Thyroid gland (tissue), 4 donors: Measurements from ENCODE around the gene RARB.

Source experiments
- POLR2A ChIP-seq, 2 donors: fragments of 450-650 bp; IDR thresholded peaks; one replicate each; pipeline ENCODE4 v1.6.1; 2017; ENCODE audit warnings: antibody characterized with exemption in 2 of 2, mild to moderate bottlenecking in 2 of 2, moderate library complexity in 1 of 2
- TF ChIP-seq, protein P1 (sequence below), 6 experiments: fragments of 200-600 bp in 3 of 6; fragments of 450-650 bp in 3 of 6; sonication (generic) in 3 of 6; IDR thresholded peaks; one replicate each; pipeline ENCODE4 v1.5.1; 2016 to 2019; ENCODE audit warnings: antibody characterized with exemption in 6 of 6, mild to moderate bottlenecking in 2 of 6, inconsistent platforms in 1 of 6, moderate library complexity in 1 of 6

DNA sequence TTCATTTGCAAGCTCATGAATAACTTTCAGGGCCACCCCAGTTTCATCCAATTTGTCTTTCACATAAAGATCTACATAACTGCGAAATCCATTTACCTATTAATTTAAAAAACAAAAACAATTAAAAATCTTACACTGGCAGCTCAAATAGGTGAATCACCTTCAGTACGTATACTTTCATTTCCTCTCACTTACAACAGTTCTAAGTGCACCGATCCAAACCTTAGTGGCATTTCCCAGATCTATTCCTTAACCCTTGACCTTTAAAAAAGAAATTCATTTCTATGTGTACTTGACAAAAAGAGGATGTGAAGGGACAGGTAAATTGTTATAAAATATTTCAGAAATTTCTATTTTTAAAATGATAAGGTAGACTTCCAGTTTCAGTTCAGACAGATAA lies 205.9 kb downstream of the RARB start:
- TF ChIP-seq, protein P1, sequence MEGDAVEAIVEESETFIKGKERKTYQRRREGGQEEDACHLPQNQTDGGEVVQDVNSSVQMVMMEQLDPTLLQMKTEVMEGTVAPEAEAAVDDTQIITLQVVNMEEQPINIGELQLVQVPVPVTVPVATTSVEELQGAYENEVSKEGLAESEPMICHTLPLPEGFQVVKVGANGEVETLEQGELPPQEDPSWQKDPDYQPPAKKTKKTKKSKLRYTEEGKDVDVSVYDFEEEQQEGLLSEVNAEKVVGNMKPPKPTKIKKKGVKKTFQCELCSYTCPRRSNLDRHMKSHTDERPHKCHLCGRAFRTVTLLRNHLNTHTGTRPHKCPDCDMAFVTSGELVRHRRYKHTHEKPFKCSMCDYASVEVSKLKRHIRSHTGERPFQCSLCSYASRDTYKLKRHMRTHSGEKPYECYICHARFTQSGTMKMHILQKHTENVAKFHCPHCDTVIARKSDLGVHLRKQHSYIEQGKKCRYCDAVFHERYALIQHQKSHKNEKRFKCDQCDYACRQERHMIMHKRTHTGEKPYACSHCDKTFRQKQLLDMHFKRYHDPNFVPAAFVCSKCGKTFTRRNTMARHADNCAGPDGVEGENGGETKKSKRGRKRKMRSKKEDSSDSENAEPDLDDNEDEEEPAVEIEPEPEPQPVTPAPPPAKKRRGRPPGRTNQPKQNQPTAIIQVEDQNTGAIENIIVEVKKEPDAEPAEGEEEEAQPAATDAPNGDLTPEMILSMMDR (IDR thresholded peaks at IDR 0.05) = no peak
- TF ChIP-seq POLR2A (IDR thresholded peaks at IDR 0.05) = no peak
